NCI-H146 treated with DMSO at 0.1 percent for 48 hours (cell line): ENCODE measurements around the gene AP4S1.

Experiments used
- DNase-seq: peaks from one replicate; lab custom pipeline; 2025; ENCODE audit not compliant: unreplicated experiment; lab: John Stamatoyannopoulos, UW

Gene AP4S1, protein sequence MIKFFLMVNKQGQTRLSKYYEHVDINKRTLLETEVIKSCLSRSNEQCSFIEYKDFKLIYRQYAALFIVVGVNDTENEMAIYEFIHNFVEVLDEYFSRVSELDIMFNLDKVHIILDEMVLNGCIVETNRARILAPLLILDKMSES

DNA sequence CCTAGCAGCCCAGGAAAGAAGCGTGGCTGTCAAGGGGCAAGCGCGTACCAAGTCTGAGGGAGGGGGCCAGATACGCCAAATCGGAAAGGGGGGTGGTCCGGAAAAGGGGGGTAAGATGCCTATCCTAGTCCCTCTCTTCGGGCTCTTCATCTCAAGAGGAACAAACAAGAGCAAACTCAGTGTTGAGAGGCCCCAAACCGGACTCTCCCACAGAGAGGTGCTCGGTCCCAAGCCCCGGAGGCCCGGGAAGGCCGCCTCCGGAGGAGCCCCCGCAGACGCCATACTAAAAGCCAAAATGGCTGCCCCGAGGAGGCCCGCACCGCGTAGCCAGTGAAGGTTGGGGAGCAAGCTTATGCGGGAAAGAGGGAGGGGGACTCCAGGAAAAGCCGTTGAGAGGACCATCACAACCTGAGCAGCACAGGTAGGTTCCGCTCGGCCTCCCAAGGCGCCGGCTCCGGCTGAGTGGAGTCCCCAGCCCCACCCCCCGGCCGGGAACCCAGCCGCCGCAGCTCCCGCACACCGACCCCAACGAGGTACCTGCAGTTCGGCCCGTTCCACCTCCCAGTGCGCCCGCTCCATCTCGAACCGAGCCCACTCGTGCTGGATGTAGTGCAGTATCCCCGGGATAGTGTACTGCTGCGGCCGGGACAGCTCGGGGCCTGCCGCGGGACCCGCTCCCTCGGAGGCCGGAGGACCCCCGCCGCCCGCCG, at the start of gene AP4S1:
Gene AP4S1, plus strand, starts transcription at position 283 of the 710 bp plus-strand sequence. CDS start 40,548 bp downstream, outside the sequence.
- DNase-seq, result no peak

- no peak for DNase-seq
Observed at GRCh38 chr14:30977752-30978151, 47.7 kb upstream of the AP4S1 start.

DNA sequence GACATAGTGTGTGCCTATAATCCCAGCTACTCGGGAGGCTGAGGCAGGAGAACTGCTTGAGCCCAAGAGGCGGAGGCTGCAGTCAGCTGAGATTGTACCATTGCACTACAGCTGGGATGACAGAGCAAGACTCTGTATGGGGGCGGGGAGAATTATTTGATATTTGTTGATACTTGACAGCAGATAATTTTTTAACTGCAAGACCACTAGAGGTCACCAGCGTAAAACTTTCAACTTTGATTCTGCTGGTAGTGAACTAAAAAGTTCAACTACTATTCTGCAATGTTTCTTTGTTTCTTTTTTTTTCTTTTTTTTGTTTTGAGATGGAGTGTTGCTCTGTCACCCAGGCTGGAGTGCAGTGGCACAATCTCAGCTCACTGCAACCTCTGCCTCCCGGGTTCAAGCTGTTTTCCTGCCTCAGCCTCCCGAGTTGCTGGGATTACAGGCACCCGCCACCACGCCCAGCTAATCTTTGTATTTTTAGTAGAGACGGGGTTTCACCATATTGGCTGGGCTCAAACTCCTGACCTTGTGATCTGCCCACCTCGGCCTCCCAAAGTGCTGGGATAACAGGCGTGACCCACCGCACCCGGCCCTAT, 45.2 kb upstream of the AP4S1 start:
- DNase-seq, result peak; percentile 18

DNA sequence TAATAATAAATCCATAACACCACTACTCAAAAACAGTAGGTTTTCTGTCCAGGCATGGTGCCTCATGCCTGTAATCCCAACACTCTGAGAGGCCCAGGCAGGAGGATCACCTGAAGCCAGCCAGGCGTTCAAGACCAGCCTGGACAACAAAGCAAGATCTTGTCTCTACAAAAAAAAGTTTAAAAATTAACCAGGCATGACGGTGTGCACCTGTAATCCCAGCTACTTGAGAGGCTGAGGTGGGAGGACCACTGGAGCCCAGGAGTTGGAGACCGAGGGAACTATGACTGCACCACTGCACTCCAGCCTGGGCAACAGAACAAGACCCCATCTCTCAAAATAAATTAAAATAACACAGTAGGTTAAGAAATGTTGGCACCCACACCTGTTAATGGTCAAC, 44.5 kb upstream of the AP4S1 start:
- no peak for DNase-seq

DNA sequence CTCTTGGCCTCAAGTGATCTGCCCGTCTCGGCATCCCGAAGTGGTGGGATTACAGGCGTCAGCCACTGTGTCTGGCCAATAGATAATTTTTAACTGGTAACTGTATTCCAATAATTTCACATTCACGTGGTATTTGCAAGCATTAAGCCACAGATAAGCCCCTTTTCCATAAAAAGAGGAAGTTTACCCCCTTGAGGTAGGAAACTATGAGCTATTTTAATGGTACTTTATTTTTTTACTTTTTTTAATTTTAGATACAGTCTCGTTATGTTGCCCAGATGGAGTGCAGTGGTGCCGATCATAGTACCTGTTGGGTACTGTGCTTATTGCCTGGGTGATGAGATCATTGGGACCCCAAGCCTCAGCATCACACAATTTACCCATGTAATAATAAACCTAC, 42.9 kb upstream of the AP4S1 start:
- DNase-seq, result no peak

- no peak for DNase-seq
Observed at GRCh38 chr14:30983858-30984257, 41.6 kb upstream of the AP4S1 start.

DNA sequence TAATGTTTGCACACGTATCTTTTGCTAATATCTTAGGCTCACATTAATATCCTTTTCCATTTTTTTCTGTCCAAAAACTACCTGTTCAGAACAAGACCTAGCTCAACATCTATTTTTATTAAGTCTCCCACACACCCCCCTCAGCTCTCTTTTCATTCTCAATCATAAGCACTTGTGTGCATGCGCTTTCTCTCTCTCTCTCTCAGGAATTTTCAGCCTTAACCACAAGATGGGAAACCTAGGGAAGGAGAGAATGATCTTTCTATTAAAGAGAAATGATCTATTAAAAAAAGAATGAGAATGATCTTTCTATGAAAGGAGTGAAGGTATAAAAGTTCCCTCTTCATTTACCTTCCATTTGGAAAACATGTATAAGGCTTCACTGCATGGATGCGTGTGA, 39.7 kb upstream of the AP4S1 start:
- DNase-seq, result no peak

GRCh38 chr14:30988509-30988908, 36.9 kb upstream of the AP4S1 start:
- DNase-seq, result no peak

GRCh38 chr14:30990770-30991169, 34.7 kb upstream of the AP4S1 start:
- DNase-seq, result no peak

DNA sequence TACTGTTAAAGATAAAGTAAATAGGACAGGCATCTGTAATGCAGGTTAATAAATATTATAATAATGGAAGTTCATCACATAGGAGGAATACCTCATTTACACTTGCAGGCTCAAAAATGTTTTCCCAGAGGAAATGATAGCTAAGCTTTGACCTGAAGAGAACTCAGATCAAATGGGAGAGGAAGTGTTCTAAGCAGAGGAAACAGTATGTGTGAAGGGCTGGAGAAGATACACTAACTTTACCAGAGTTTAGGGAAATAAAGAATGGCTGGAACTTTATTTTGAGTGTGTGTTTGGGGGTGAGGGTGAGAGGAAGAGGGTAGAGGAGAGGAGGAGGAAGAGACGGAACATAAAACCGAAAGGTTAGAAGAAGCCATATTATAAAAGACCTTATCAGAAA, 34.0 kb upstream of the AP4S1 start:
- DNase-seq, result no peak

DNA sequence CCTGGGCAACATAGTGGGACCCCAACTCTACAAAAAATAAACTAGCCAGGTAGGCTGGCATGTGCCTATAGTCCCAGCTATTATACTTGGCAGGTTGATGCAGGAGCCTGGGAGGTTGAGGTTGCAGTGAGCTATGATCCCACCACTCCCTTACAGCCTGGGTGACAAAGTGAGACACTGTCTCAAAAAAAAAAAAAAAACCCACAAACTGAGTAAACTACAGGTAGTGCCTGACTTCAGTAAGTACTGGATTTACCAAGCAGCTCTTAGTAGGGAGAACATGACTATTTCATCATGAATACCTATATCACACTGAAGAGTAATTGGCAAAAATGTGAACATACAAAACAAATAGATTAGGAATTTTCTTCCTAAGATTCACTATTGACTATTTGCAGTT, 32.4 kb upstream of the AP4S1 start:
- no peak for DNase-seq

DNA sequence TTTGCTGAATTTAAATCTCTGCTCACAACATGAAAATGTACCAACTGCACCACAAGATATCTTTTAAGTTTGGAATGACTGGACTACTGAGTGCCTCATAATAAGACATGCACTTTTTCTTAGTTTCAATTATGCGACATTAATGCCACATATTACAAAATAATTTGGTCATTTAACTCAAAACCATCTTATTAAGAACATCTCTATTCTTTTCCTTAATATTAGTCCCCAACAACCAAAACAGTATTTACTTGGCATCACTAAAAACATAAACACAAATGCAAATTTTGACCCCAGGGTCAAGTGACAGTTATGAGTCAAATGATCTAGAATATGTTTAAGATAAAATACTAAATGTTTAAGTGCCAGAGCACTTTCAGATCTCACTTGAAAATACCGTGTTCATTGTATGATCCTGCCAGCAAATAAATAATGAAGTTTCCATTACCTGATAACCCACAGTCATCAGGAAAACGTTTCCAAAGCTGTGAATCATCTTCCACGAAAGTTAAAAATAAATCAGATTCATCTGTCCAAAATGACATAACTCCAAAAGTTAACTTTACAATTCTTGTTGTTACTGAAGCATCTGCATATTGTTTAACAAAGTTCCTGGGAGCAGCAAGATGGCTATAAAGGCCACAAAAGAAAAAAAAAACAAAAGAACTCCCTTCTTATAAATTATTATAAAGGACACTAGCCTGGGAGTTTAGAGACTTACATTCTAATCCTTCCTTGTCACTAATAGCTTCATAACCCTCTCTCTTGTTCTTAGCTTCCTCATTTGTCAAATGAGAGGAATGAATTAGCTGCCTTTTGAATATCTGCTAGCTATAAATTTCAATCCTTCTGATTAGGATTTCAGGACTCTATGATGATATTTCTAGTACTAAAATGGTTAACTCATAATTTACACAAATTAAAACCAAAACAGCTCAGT, 30.5 kb upstream of the AP4S1 start:
- no peak for DNase-seq

GRCh38 chr14:30995689-30996088, 29.8 kb upstream of the AP4S1 start:
- no peak for DNase-seq

DNA sequence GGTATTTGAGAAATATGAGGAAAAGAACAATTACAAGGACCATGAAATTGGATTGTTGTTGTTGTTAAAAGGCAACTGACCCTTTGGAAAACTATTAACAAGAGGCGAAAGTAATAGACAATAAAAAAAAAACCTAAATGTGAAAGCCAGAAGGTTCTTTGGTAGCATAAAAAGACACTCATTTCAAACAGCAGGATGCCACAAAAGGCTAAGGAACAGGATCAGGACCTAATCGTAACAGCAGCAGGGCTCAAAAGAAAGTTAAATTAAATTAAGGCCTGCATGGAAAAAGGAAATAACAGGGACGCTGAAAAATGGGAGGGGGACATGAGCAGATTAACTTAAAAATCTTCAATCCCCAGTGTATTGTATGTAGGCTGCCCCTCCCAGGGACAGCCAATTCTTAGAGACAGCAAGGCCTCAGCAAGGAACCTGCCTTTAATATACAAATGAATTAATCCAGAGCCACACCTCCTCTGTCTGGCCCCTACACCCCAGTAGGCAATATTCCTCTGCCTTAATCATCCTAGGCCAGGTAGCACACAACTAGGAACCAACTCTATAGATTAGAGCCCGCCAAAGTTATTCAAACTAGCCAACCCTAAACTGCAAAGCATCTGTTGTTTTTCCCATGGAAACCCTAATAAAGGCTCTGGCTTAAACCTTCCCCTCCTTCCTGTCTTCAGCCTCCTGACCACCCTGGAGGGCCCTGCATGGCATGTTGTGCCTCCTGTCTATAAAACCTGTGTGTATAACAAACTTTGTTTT, 28.4 kb upstream of the AP4S1 start:
- DNase-seq, result no peak

GRCh38 chr14:30998100-30998706, 27.2 kb upstream of the AP4S1 start:
- DNase-seq, result no peak

- no peak for DNase-seq
Observed at GRCh38 chr14:30999038-30999773, 26.2 kb upstream of the AP4S1 start.

DNA sequence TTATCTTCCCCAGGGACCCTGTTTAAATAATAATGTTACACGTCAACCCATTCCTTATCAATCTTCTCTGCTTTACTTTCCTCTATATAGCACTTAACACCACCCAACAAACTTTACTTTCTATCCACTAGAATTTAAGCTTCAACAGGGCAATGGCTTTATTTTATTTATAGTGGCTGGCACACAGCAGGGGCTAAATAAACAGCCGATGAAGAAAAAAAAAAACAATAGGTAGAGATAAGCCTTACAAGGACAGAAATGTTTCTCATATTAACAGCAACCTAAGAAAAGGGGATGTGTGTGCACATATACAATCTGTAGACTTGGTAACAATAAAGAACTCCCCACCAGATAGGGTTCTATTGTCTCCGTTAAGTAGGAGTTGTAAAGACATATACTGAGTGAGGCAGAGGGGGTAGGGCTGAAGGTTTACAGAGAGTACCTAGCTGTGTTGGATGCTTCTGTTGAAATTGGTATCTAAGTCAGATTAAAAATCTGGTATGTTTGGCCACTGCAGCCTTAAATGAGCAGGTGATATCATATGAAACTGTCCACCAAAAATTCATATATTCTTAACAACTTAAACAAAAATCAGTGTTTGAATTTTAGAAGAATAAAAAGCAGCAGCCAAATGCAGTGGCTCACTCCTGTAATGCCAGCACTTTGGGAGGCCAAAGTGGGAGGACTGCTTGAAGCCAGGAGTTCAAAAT, 24.7 kb upstream of the AP4S1 start:
- no peak for DNase-seq

- no peak for DNase-seq
Observed at GRCh38 chr14:31001339-31001658, 24.1 kb upstream of the AP4S1 start.

- no peak for DNase-seq
Observed at GRCh38 chr14:31003284-31003683, 22.2 kb upstream of the AP4S1 start.
